Central memory CD8-positive, alpha-beta T cell (primary cell): Measurements from ENCODE around the gene IRF5.

ENCODE experiments used
- ATAC-seq: fragments of 150-1000 bp; cut with Tn5 transposase; replicated peaks from 2 replicates; pipeline ENCODE4 v1.10.0; 2022; ENCODE audit warnings: mild to moderate bottlenecking, moderate FRiP score, moderate number of reproducible peaks; ENCODE audit not compliant: poor library complexity, severe bottlenecking; ENCODE audit errors: extremely low read depth
- DNase-seq, 2 donors: peaks; one replicate each; pipeline ENCODE4 v3.0.0; 2021; ENCODE audit warnings: low spot score in 2 of 2
- H3K27ac Mint-ChIP-seq: one replicate; pipeline ENCODE4 v1.8.0; 2022; ENCODE audit warnings: low read depth, mild to moderate bottlenecking, moderate library complexity, mixed read lengths
- H3K27me3 Mint-ChIP-seq: one replicate; pipeline ENCODE4 v1.8.0; 2022; ENCODE audit warnings: mixed read lengths
- H3K36me3 Mint-ChIP-seq: one replicate; pipeline ENCODE4 v1.8.0; 2022; ENCODE audit warnings: mild to moderate bottlenecking, moderate library complexity, mixed read lengths; ENCODE audit not compliant: insufficient read depth
- H3K4me1 Mint-ChIP-seq: one replicate; pipeline ENCODE4 v1.8.0; 2022; ENCODE audit warnings: mixed read lengths
- H3K4me3 Mint-ChIP-seq: one replicate; pipeline ENCODE4 v1.8.0; 2022; ENCODE audit warnings: mild to moderate bottlenecking, moderate library complexity, mixed read lengths
- H3K9me3 Mint-ChIP-seq: one replicate; pipeline ENCODE4 v1.8.0; 2022; ENCODE audit warnings: mixed read lengths

Gene IRF5

GRCh38 chr7:128937647-128938543, at the start of gene IRF5:
TSS of gene IRF5 (plus strand) at chr7:128937927. CDS start at chr7:128942082, 4,155 bp downstream.
- peak; percentile 15 for ATAC-seq
- H3K9me3 Mint-ChIP-seq = no peaks in the 10 kb centered on the region
- no peaks in the 10 kb centered on the region for H3K36me3 Mint-ChIP-seq
- H3K27ac Mint-ChIP-seq = peak within 1 kb of the TSS; percentile 61
- no peak for DNase-seq
- H3K4me1 Mint-ChIP-seq = peaks cover 37% of the 10 kb centered on the region
- peak within 1 kb of the TSS; percentile 77 for H3K4me3 Mint-ChIP-seq
- H3K27me3 Mint-ChIP-seq = peaks cover 22% of the 10 kb centered on the region

DNA sequence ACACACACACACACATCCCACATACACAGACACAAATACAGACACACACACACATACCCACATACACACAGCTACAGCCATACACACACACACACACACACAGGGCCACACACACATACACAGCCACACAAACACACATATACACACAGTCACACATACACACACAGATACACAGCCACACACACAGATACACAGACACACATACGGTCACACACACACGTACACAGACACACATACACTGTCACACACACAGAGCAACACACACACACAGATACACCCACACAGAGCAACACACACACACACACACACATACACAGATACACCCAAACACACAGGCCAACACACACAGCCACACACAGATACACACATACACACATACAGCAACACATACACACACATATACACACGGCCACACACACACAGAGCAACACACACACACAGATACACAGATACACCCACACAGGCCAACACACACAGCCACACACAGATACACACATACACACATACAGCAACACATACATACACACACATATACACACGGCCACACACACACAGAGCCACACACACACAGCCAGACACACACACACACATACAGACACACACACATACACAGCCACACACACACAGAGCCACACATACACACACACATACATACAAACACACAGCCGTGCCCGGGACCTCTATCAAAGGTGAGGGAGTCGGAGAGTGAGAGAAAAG, 49.5 kb upstream of the IRF5 start:
- no peak for DNase-seq
- ATAC-seq = no peak
- H3K36me3 Mint-ChIP-seq = peaks cover 1% of the 10 kb centered on the region
- no peak overlapping the region for H3K4me3 Mint-ChIP-seq
- H3K27ac Mint-ChIP-seq = no peak overlapping the region
- H3K27me3 Mint-ChIP-seq = no peaks in the 10 kb centered on the region
- no peaks in the 10 kb centered on the region for H3K9me3 Mint-ChIP-seq
- no peaks in the 10 kb centered on the region for H3K4me1 Mint-ChIP-seq

- Mint-ChIP-seq H3K27ac (no peak overlapping the region), H3K9me3 (no peaks in the 10 kb centered on the region), H3K27me3 (no peaks in the 10 kb centered on the region), H3K4me1 (no peaks in the 10 kb centered on the region), H3K4me3 (no peak overlapping the region), H3K36me3 (peaks cover 1% of the 10 kb centered on the region)
- ATAC-seq = no peak
- DNase-seq = no peak
Measured at GRCh38 chr7:128888756-128889095, 49.0 kb upstream of the IRF5 start.

DNA sequence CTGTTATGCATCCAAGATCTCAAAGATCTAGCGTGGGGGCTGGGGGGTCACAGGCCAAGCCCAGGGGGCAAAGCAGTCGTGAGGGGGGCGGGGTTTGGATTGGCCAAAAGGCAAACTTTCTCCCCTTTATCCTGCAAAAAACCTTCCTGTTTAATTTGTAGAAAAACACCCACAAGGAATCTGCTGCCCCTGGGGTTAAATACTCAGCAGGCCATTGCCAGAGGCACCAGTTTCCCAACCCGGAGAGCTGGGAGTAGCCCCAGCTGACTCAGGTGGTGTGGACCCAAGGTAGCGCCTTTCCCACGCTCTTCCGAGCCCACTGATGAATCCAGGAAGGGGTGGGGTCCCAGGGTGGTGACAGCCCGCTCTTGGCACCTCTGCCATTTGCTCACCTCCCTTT, 48.6 kb upstream of the IRF5 start:
- Mint-ChIP-seq H3K36me3 (peaks cover 1% of the 10 kb centered on the region), H3K9me3 (no peaks in the 10 kb centered on the region), H3K4me1 (no peaks in the 10 kb centered on the region), H3K4me3 (no peak overlapping the region), H3K27me3 (no peaks in the 10 kb centered on the region), H3K27ac (no peak overlapping the region)
- no peak for DNase-seq
- no peak for ATAC-seq

DNA sequence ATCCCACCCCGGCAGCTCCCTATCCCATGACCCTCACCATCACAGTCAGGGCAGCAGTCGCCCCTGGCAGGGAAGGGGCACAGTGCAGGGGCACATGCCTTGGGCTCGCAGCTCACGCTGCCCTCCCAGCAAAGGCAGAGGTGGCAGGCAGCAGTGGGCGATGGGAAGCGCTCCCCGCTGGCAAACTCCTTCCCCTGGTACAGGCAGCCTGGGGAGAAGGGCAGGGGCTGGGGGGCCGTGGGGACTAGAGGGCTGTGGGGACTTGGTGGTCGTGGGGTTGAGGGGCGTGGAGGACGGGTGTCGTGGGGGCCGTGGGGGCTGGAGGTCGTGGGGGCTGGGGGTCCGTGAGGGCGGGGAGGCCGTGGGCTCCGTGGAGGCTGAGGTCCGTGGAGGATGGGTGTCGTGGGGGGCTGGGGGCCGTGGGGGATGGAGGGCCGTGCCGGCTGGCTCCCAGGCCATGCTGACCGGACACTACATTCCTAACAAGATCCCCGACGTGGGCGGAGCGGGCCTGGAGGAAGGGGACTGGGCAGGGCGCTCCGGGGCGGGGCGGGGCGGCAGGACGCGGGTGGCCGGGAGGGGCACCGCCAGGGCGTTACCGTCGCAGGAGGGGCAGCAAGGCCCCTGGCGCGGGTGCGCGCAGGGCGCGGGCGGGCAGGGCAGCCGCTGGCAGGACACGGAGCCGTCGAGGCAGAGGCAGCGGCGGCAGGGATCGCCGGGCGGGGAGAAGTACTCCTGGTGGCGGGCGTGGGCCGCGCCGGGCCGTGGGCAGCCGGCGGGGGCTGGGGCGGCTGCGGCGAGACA, 47.2 kb upstream of the IRF5 start:
- no peak overlapping the region for H3K4me3 Mint-ChIP-seq
- H3K27me3 Mint-ChIP-seq = no peaks in the 10 kb centered on the region
- H3K27ac Mint-ChIP-seq = no peak overlapping the region
- DNase-seq (no peak), ATAC-seq (no peak)
- H3K4me1 Mint-ChIP-seq = no peaks in the 10 kb centered on the region
- H3K36me3 Mint-ChIP-seq = peaks cover 1% of the 10 kb centered on the region
- no peaks in the 10 kb centered on the region for H3K9me3 Mint-ChIP-seq

GRCh38 chr7:128891110-128891941, 46.4 kb upstream of the IRF5 start:
- Mint-ChIP-seq H3K4me3 (no peak overlapping the region), H3K9me3 (no peaks in the 10 kb centered on the region), H3K36me3 (peaks cover 1% of the 10 kb centered on the region), H3K27ac (no peak overlapping the region), H3K27me3 (no peaks in the 10 kb centered on the region), H3K4me1 (no peaks in the 10 kb centered on the region)
- DNase-seq (no peak), ATAC-seq (no peak)

GRCh38 chr7:128891942-128892269, 45.8 kb upstream of the IRF5 start:
- Mint-ChIP-seq H3K4me3 (no peak overlapping the region), H3K27me3 (no peaks in the 10 kb centered on the region), H3K9me3 (no peaks in the 10 kb centered on the region), H3K27ac (no peak overlapping the region), H3K36me3 (peaks cover 1% of the 10 kb centered on the region), H3K4me1 (no peaks in the 10 kb centered on the region)
- DNase-seq (no peak), ATAC-seq (no peak)

GRCh38 chr7:128892521-128893250, 45.0 kb upstream of the IRF5 start:
- H3K4me1 Mint-ChIP-seq = no peaks in the 10 kb centered on the region
- no peak overlapping the region for H3K27ac Mint-ChIP-seq
- H3K4me3 Mint-ChIP-seq = no peak overlapping the region
- no peak for ATAC-seq
- DNase-seq = no peak
- no peaks in the 10 kb centered on the region for H3K9me3 Mint-ChIP-seq
- H3K36me3 Mint-ChIP-seq = peaks cover 1% of the 10 kb centered on the region
- no peaks in the 10 kb centered on the region for H3K27me3 Mint-ChIP-seq

DNA sequence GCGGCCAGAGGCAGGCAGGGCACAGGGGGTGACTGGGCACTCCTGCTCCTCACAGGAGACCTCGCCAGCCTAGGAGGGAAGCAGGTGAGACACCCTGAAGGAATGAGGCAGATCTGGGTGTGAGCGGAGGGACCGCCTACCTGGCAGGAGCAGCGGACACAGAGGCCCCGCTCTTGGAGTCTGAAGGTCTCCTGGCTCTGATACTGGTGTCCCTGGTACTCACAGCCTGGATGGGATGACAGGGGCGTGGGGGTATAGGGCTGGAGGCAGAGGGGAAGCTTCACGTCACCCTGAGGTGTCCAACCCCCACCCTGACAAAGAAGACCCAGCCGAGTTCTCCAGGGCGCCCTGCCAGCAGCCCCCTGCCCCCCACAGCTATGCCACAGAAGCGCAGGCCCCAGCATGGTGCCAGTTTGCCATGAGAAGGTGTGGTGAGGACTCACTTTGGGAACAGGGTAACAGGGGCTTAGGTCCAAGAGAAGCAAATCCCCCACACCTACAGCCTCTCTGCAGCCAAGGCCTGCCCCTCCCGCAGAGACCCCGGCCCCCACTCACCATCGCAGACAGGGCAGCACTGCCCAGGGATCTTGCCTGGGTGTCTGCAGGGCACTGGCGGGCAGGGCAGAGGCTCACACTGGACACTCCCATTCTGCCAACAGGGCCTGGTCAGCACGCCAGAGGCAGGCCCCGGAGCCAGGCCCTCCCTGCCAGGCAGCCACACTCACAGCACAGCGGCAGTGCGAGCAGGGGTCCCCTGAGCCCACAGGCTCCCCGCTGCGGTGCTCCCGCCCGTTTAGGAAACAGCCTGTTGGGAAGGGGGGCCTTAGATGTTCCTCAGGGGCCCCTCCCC, 44.3 kb upstream of the IRF5 start:
- ATAC-seq (no peak), DNase-seq (no peak)
- Mint-ChIP-seq H3K27me3 (no peaks in the 10 kb centered on the region), H3K9me3 (no peaks in the 10 kb centered on the region), H3K36me3 (peaks cover 1% of the 10 kb centered on the region), H3K4me3 (no peak overlapping the region), H3K4me1 (no peaks in the 10 kb centered on the region), H3K27ac (no peak overlapping the region)

DNA sequence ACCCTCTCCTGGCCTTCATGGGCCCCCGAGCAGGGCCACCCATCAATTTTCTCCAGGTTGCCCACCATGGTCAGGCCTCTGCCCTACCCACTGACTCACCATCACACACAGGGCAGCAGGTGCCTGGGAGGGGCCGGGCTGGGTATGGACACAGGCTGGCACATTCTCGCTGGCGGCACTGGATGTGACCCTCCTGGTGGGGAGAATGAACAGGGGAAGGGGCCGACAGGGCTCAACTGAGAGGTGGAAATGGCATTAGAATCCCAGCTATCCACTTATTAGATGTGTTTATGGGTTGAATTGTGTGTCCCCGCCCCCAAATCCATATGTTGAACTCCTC, 43.7 kb upstream of the IRF5 start:
- no peak overlapping the region for H3K27ac Mint-ChIP-seq
- DNase-seq (no peak), ATAC-seq (no peak)
- no peak overlapping the region for H3K4me3 Mint-ChIP-seq
- H3K36me3 Mint-ChIP-seq = peaks cover 1% of the 10 kb centered on the region
- H3K4me1 Mint-ChIP-seq = no peaks in the 10 kb centered on the region
- no peaks in the 10 kb centered on the region for H3K27me3 Mint-ChIP-seq
- H3K9me3 Mint-ChIP-seq = no peaks in the 10 kb centered on the region

GRCh38 chr7:128895320-128895719, 42.4 kb upstream of the IRF5 start:
- Mint-ChIP-seq H3K4me3 (no peak overlapping the region), H3K9me3 (no peaks in the 10 kb centered on the region), H3K4me1 (no peaks in the 10 kb centered on the region), H3K27me3 (no peaks in the 10 kb centered on the region), H3K27ac (no peak overlapping the region), H3K36me3 (peaks cover 1% of the 10 kb centered on the region)
- no peak for ATAC-seq
- no peak for DNase-seq
